ENCODE results near the gene MEF2C. TPM values are rescaled to one million over a fixed set of nuclear protein-coding genes. Genes with fewer than 3 reads are reported as not detected.

Gene MEF2C
- total and polyA plus RNA-seq, 2 experiments from 2014 or later: 0.97 to 1.6 TPM

GRCh38 chr5:88821161-88821560 lies 61.8 kb downstream of the MEF2C start (continued):
- TF ChIP-seq CTCF (conservative IDR thresholded peaks at IDR 0.05; ENCODE audit: low read depth in 2 of 2): no peak
- TF ChIP-seq ZNF114 (CRISPR knock-in tag; IDR thresholded peaks at IDR 0.05): no peak
- no peak for TF ChIP-seq EZH2 (IDR thresholded peaks at IDR 0.05; ENCODE audit: low read depth, unreplicated experiment)
- TF ChIP-seq ZNF331 (CRISPR knock-in tag; IDR thresholded peaks at IDR 0.05; ENCODE audit: low read depth): no peak
- no peak for TF ChIP-seq REST (IDR thresholded peaks at IDR 0.05; ENCODE audit: unreplicated experiment)
- no peak for TF ChIP-seq POLR2AphosphoS5 (IDR thresholded peaks at IDR 0.05; ENCODE audit: low read depth)

- H3K27me3 Mint-ChIP-seq (ENCODE audit: insufficient read depth, low read depth, poor library complexity): no peaks in the 10 kb centered on the region
- Histone ChIP-seq H3K4me2 (no peak overlapping the region), H3K36me3 (ENCODE audit: insufficient read depth) (no peaks in the 10 kb centered on the region), H2AFZ (no peak overlapping the region), H3K4me3 (no peak overlapping the region), H4K20me1 (replicated peaks; ENCODE audit: insufficient read depth) (no peaks in the 10 kb centered on the region), H3F3A (replicated peaks; ENCODE audit: low read depth) (no peaks in the 10 kb centered on the region), H3K79me2 (replicated peaks; ENCODE audit: insufficient read depth) (no peaks in the 10 kb centered on the region), H3K9me2 (ENCODE audit: insufficient read depth) (no peaks in the 10 kb centered on the region), H3K27me3 (ENCODE audit: insufficient read depth) (no peaks in the 10 kb centered on the region), H3K4me1 (ENCODE audit: insufficient read depth) (peaks cover 29% of the 10 kb centered on the region), H3K27ac (ENCODE audit: low read depth) (no peak overlapping the region)
- no peaks in the 10 kb centered on the region for H3K9me3 Mint-ChIP-seq
- ATAC-seq: no peak
- no peak for DNase-seq (ENCODE audit: low spot score)
- no peak overlapping the region for H3K4me3 Mint-ChIP-seq
- no peak overlapping the region for H3K27ac Mint-ChIP-seq
- no peaks in the 10 kb centered on the region for H3K36me3 Mint-ChIP-seq (ENCODE audit: low read depth)
- TF ChIP-seq STAT1 (IDR thresholded peaks at IDR 0.05; ENCODE audit: unreplicated experiment): no peak
- TF ChIP-seq EZH2 (IDR thresholded peaks at IDR 0.05; ENCODE audit: low read depth, unreplicated experiment): no peak
- no peak for TF ChIP-seq POLR2AphosphoS5 (IDR thresholded peaks at IDR 0.05; ENCODE audit: low read depth)
- TF ChIP-seq ZNF114 (CRISPR knock-in tag; IDR thresholded peaks at IDR 0.05): no peak
- no peak for TF ChIP-seq ZNF462 (CRISPR knock-in tag; IDR thresholded peaks at IDR 0.05)
- no peak for TF ChIP-seq EZH2phosphoT487 (IDR thresholded peaks at IDR 0.05; ENCODE audit: unreplicated experiment)
- H3K4me1 Mint-ChIP-seq: peaks cover 36% of the 10 kb centered on the region
Observed at GRCh38 chr5:88820581-88820980, 62.4 kb downstream of the MEF2C start.
